Right hindlimb (tissue), 1 donor: ENCODE measurements around the gene UBAC2.

Experiments
- DNase-seq: peaks from one replicate; pipeline ENCODE4 v3.0.0-alpha.2; 2018

UBAC2 gene

GRCh38 chr13:99200432-99201167 is at the start of gene UBAC2:
Gene UBAC2, plus strand, starts transcription at chr13:99200854. Its CDS starts 55 bp downstream, at chr13:99200909.
- peak; percentile 96 for DNase-seq

GRCh38 chr13:99151516-99151915 is 49.1 kb upstream of the UBAC2 start:
- no peak for DNase-seq

GRCh38 chr13:99153219-99153618 is 47.4 kb upstream of the UBAC2 start:
- DNase-seq: no peak

GRCh38 chr13:99154064-99154463 is 46.6 kb upstream of the UBAC2 start:
- DNase-seq: no peak

- DNase-seq: no peak
Measured at GRCh38 chr13:99155821-99156220, 44.8 kb upstream of the UBAC2 start.

GRCh38 chr13:99157046-99157445 is 43.6 kb upstream of the UBAC2 start:
- DNase-seq: no peak

GRCh38 chr13:99158846-99159245 is 41.8 kb upstream of the UBAC2 start:
- DNase-seq: no peak

GRCh38 chr13:99159331-99160061 is 41.2 kb upstream of the UBAC2 start:
- no peak for DNase-seq

- no peak for DNase-seq
Measured at GRCh38 chr13:99160415-99160814, 40.2 kb upstream of the UBAC2 start.

GRCh38 chr13:99161512-99161911 is 39.1 kb upstream of the UBAC2 start:
- DNase-seq: no peak

- DNase-seq: no peak
Measured at GRCh38 chr13:99162567-99163361, 37.9 kb upstream of the UBAC2 start.

- no peak for DNase-seq
Measured at GRCh38 chr13:99164226-99164625, 36.4 kb upstream of the UBAC2 start.

- no peak for DNase-seq
Measured at GRCh38 chr13:99165753-99166587, 34.7 kb upstream of the UBAC2 start.

- no peak for DNase-seq
Measured at GRCh38 chr13:99172951-99173350, 27.7 kb upstream of the UBAC2 start.

GRCh38 chr13:99173606-99174005 is 27.0 kb upstream of the UBAC2 start:
- no peak for DNase-seq

- DNase-seq: no peak
Measured at GRCh38 chr13:99174533-99175100, 26.0 kb upstream of the UBAC2 start.

- peak; percentile 67 for DNase-seq
Measured at GRCh38 chr13:99176309-99177276, 24.1 kb upstream of the UBAC2 start.

- no peak for DNase-seq
Measured at GRCh38 chr13:99178636-99179035, 22.0 kb upstream of the UBAC2 start.

- DNase-seq: no peak
Measured at GRCh38 chr13:99179460-99179859, 21.2 kb upstream of the UBAC2 start.

GRCh38 chr13:99182439-99182838 is 18.2 kb upstream of the UBAC2 start:
- DNase-seq: no peak

GRCh38 chr13:99185606-99186005 is 15.0 kb upstream of the UBAC2 start:
- DNase-seq: no peak
